PC-9 (cell line): ENCODE measurements around the gene MORN3.

Experiments used
- EZH2 ChIP-seq: fragments of 200-600 bp; sonication (generic); IDR thresholded peaks from 2 replicates; pipeline ENCODE4 v1.8.0; 2017; ENCODE audit warnings: antibody characterized with exemption, low read depth
- TF ChIP-seq, protein P1 (sequence below): fragments of 200-600 bp; sonication (generic); conservative IDR thresholded peaks from 2 replicates; pipeline ENCODE4 v1.6.1; 2017; ENCODE audit warnings: mixed run types, antibody characterized with exemption, mild to moderate bottlenecking, moderate library complexity

DNA sequence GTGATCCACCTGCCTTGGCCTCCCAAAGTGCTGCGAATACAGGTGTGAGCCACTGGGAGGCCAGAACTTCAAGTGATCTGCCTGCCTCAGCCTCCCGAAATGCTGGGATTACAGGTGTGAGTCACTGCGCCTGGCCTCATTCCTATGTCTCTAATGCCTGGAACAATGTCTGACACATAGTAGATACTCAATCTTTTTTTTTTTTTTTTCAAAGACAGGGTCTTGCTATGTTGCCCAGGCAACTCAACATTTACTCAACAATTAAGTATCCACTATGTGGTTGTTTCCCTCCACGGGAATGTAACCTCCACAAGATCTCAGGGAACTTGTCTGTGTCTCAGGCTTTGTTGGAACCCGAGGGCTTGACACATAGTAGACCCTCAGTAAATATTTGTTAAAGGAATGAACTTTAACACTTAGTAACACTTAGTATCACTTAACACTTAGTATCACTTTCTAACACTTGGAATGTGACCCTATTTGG lies 40.1 kb upstream of the MORN3 start:
- TF ChIP-seq, protein P1, sequence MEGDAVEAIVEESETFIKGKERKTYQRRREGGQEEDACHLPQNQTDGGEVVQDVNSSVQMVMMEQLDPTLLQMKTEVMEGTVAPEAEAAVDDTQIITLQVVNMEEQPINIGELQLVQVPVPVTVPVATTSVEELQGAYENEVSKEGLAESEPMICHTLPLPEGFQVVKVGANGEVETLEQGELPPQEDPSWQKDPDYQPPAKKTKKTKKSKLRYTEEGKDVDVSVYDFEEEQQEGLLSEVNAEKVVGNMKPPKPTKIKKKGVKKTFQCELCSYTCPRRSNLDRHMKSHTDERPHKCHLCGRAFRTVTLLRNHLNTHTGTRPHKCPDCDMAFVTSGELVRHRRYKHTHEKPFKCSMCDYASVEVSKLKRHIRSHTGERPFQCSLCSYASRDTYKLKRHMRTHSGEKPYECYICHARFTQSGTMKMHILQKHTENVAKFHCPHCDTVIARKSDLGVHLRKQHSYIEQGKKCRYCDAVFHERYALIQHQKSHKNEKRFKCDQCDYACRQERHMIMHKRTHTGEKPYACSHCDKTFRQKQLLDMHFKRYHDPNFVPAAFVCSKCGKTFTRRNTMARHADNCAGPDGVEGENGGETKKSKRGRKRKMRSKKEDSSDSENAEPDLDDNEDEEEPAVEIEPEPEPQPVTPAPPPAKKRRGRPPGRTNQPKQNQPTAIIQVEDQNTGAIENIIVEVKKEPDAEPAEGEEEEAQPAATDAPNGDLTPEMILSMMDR, result no peak; the same call in 1 of the 2 replicates
- no peak for TF ChIP-seq EZH2
